Measurements from ENCODE around the gene TTC28. TPM values are rescaled to one million over a fixed set of nuclear protein-coding genes. Genes with fewer than 3 reads are reported as not detected.

Gene TTC28
- total RNA-seq, 1 experiment from 2014 or later = 0.12 TPM

GRCh38 chr22:28297504-28297903 is 382.1 kb downstream of the TTC28 start (continued):
- TF ChIP-seq CTCF (IDR thresholded peaks at IDR 0.05 in 2 of 3, conservative IDR thresholded peaks at IDR 0.05 in 1 of 3; ENCODE audit: borderline replicate concordance in 1 of 3, insufficient read depth in 1 of 3, low read depth in 2 of 3, low read length in 2 of 3) (no peak), SIN3A (IDR thresholded peaks at IDR 0.05; ENCODE audit: low read depth) (no peak), POLR2AphosphoS5 (IDR thresholded peaks at IDR 0.05; ENCODE audit: low read depth, low read length) (no peak)

GRCh38 chr22:28296452-28296851 is 383.2 kb downstream of the TTC28 start:
- no TSS peak for BruUV-seq (replicated peaks)
- no peak overlapping the region for H3K27ac ChIP-seq (ENCODE audit: low read depth, low read length)
- no peaks in the 10 kb centered on the region for H3K36me3 ChIP-seq (ENCODE audit: control insufficient read depth in 1 of 2, insufficient read depth in 2 of 2, low read length in 2 of 2)
- RAD21 ChIA-PET (ENCODE audit: low non-redundant PET in 1 of 2, low total read pairs in 2 of 2, uncharacterized antibody in 2 of 2, unreplicated experiment in 2 of 2) = no interaction called here
- no peak for TF ChIP-seq EZH2 (IDR thresholded peaks at IDR 0.05)
- no peak for TF ChIP-seq RAD21 (IDR thresholded peaks at IDR 0.05; ENCODE audit: low read depth)
- TF ChIP-seq POLR2AphosphoS5 (IDR thresholded peaks at IDR 0.05; ENCODE audit: low read depth, low read length) = no peak
- no peak for TF ChIP-seq JUND (IDR thresholded peaks at IDR 0.05)
- TF ChIP-seq SP1 (IDR thresholded peaks at IDR 0.05; ENCODE audit: low read depth) = no peak
- intact Hi-C loops (cut with micrococcal nuclease) = no loop called here
- ATAC-seq = no peak
- no peak overlapping the region for H3K4me3 ChIP-seq (replicated peaks in 1 of 2; ENCODE audit: low read depth in 1 of 2, low read length in 2 of 2)
- no peak for DNase-seq (ENCODE audit: low read depth, low spot score)
- H3K4me2 ChIP-seq (ENCODE audit: low read length) = no peak overlapping the region
- no peaks in the 10 kb centered on the region for H3K79me2 ChIP-seq (ENCODE audit: insufficient read depth, low read length)
- H3K27me3 ChIP-seq (ENCODE audit: insufficient read depth, low read length) = peaks cover 61% of the 10 kb centered on the region
- H4K20me1 ChIP-seq (ENCODE audit: insufficient read depth) = no peaks in the 10 kb centered on the region
- no peak overlapping the region for H2AFZ ChIP-seq (ENCODE audit: low read depth, low read length, poor library complexity, severe bottlenecking)
- POLR2A ChIA-PET = no interaction called here
- no peaks in the 10 kb centered on the region for H3K4me1 ChIP-seq (ENCODE audit: control insufficient read depth in 1 of 2, insufficient read depth in 2 of 2, low read length in 2 of 2)
- no peaks in the 10 kb centered on the region for H3K9me3 ChIP-seq (ENCODE audit: control insufficient read depth in 1 of 2, insufficient read depth in 1 of 2, low read depth in 1 of 2, low read length in 2 of 2)
- CTCF ChIA-PET = no interaction called here
- H3K9me2 ChIP-seq (ENCODE audit: insufficient read depth) = no peaks in the 10 kb centered on the region
- H3K9ac ChIP-seq (ENCODE audit: low read length) = no peak overlapping the region
